ENCODE data around the gene IP6K1.

DNA sequence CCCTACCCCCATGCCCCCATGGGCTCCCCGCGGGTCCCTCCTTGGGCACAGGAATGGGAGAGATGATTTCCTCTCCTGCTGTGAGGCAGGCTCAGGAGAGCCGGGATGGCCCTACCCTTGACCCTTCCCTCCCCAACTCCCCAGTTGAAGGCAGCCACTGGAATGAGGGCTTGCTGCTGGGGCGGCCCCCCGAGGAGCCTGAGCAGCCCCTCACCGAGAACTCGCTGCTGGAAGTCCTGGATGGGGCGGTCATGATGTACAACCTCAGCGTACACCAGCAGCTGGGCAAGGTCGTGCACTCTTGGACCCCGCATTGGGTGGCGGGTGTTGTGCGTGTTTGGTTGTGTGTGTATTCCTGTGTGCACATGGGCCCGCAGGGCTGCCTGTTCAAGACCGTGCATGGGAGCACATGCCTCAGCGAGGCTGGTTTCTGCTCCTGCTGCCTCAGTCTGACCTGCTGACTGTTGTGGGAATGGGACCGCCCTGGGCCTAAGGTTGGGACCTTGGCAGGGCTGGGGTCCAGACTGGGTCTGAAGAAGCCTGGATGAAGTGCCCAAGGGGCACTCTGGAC lies 80.9 kb downstream of the IP6K1 start:
- TF ChIP-seq, protein P1, sequence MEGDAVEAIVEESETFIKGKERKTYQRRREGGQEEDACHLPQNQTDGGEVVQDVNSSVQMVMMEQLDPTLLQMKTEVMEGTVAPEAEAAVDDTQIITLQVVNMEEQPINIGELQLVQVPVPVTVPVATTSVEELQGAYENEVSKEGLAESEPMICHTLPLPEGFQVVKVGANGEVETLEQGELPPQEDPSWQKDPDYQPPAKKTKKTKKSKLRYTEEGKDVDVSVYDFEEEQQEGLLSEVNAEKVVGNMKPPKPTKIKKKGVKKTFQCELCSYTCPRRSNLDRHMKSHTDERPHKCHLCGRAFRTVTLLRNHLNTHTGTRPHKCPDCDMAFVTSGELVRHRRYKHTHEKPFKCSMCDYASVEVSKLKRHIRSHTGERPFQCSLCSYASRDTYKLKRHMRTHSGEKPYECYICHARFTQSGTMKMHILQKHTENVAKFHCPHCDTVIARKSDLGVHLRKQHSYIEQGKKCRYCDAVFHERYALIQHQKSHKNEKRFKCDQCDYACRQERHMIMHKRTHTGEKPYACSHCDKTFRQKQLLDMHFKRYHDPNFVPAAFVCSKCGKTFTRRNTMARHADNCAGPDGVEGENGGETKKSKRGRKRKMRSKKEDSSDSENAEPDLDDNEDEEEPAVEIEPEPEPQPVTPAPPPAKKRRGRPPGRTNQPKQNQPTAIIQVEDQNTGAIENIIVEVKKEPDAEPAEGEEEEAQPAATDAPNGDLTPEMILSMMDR (IDR thresholded peaks at IDR 0.05; ENCODE audit: low read length) = no peak
- TF ChIP-seq EZH2 (IDR thresholded peaks at IDR 0.05; ENCODE audit: borderline replicate concordance, low read length) = no peak

Data from OCI-LY1 (cell line).